ENCODE results near the gene KEL. TPM values are rescaled to one million over a fixed set of nuclear protein-coding genes. Genes with fewer than 3 reads are reported as not detected.

The KEL gene
- total and polyA plus RNA-seq, 2 donors (not counting 3 experiments of a cell fraction or from before 2014, with no cell fraction given), result 0.30 to 1.2 TPM

- Histone ChIP-seq H3K9ac (replicated peaks; ENCODE audit: extremely low read depth, insufficient read depth, low read length) (no peak overlapping the region), H3K27me3 (ENCODE audit: control insufficient read depth in 2 of 2, insufficient read depth in 2 of 2, low read length in 2 of 2) (no peaks in the 10 kb centered on the region), H3K9me1 (replicated peaks; ENCODE audit: control insufficient read depth, extremely low read depth, insufficient read depth, low read length) (no peaks in the 10 kb centered on the region), H3K27ac (ENCODE audit: insufficient read depth, low read depth, low read length) (no peak overlapping the region), H3K36me3 (ENCODE audit: control insufficient read depth in 2 of 2, extremely low read depth in 1 of 2, insufficient read depth in 2 of 2, low read length in 2 of 2) (no peaks in the 10 kb centered on the region), H3K4me2 (ENCODE audit: insufficient read depth, low read length) (no peak overlapping the region), H3K4me3 (replicated peaks in 1 of 3; ENCODE audit: insufficient read depth in 1 of 3, low read depth in 1 of 3, low read length in 3 of 3) (no peak overlapping the region), H4K20me1 (replicated peaks; ENCODE audit: control insufficient read depth, extremely low read depth, insufficient read depth, low read length) (no peaks in the 10 kb centered on the region), H2AFZ (ENCODE audit: low read depth, low read length) (no peak overlapping the region), H3K79me2 (ENCODE audit: control insufficient read depth, insufficient read depth, low read length) (no peaks in the 10 kb centered on the region), H3K4me1 (ENCODE audit: control insufficient read depth, extremely low read depth, insufficient read depth, low read length) (no peaks in the 10 kb centered on the region), H3K9me3 (replicated peaks; ENCODE audit: control insufficient read depth, insufficient read depth, low read length) (no peaks in the 10 kb centered on the region)
- POLR2A ChIA-PET, result no interaction called here
- DNase-seq (ENCODE audit: low read depth, low spot score), result no peak
- no peak for FAIRE-seq
- BruUV-seq (replicated peaks), result no TSS peak
- dilution Hi-C loops (cut with MboI; ENCODE audit: extremely low pct_ligation_motif_present, low sequenced_read_pairs), result no loop called here
- no peak for TF ChIP-seq POLR2AphosphoS5 (IDR thresholded peaks at IDR 0.05; ENCODE audit: insufficient read depth, low read depth, low read length)
- intact Hi-C loops (cut with micrococcal nuclease), result no loop called here
- CTCF ChIA-PET, result interaction anchor here (0.8 to 0.9 kb wide), 2 partner anchors 14 to 47 kb away, joined by 3 read pairs; no protein-coding TSS in a partner anchor
These were observed 7.4 kb downstream of the KEL start for GRCh38 chr7:142954680-142955268.

GRCh38 chr7:142950235-142950634, 11.9 kb downstream of the KEL start:
- dilution Hi-C loops (cut with MboI; ENCODE audit: extremely low pct_ligation_motif_present, low sequenced_read_pairs) (no loop called here), intact Hi-C loops (cut with micrococcal nuclease) (no loop called here)
- Histone ChIP-seq H3K9ac (replicated peaks; ENCODE audit: extremely low read depth, insufficient read depth, low read length) (no peak overlapping the region), H3K9me1 (replicated peaks; ENCODE audit: control insufficient read depth, extremely low read depth, insufficient read depth, low read length) (no peaks in the 10 kb centered on the region), H3K79me2 (ENCODE audit: control insufficient read depth, insufficient read depth, low read length) (no peaks in the 10 kb centered on the region), H3K27ac (ENCODE audit: insufficient read depth, low read depth, low read length) (no peak overlapping the region), H3K9me3 (replicated peaks; ENCODE audit: control insufficient read depth, insufficient read depth, low read length) (no peaks in the 10 kb centered on the region), H4K20me1 (replicated peaks; ENCODE audit: control insufficient read depth, extremely low read depth, insufficient read depth, low read length) (no peaks in the 10 kb centered on the region), H2AFZ (ENCODE audit: low read depth, low read length) (no peak overlapping the region), H3K4me2 (ENCODE audit: insufficient read depth, low read length) (no peak overlapping the region), H3K4me3 (replicated peaks in 1 of 3; ENCODE audit: insufficient read depth in 1 of 3, low read depth in 1 of 3, low read length in 3 of 3) (no peak overlapping the region), H3K4me1 (ENCODE audit: control insufficient read depth, extremely low read depth, insufficient read depth, low read length) (no peaks in the 10 kb centered on the region), H3K27me3 (ENCODE audit: control insufficient read depth in 2 of 2, insufficient read depth in 2 of 2, low read length in 2 of 2) (no peaks in the 10 kb centered on the region), H3K36me3 (ENCODE audit: control insufficient read depth in 2 of 2, extremely low read depth in 1 of 2, insufficient read depth in 2 of 2, low read length in 2 of 2) (no peaks in the 10 kb centered on the region)
- no TSS peak for BruUV-seq (replicated peaks)
- DNase-seq (ENCODE audit: low read depth, low spot score) (no peak), FAIRE-seq (no peak)
- no peak for TF ChIP-seq GATA2 (IDR thresholded peaks at IDR 0.05; ENCODE audit: insufficient read depth, insufficient read length, low read depth, low read length)
- TF ChIP-seq POLR2A (IDR thresholded peaks at IDR 0.05; ENCODE audit: low read depth, low read length), result no peak
- no peak for TF ChIP-seq MAX (IDR thresholded peaks at IDR 0.05; ENCODE audit: insufficient read depth, insufficient read length)
- TF ChIP-seq, protein P1, sequence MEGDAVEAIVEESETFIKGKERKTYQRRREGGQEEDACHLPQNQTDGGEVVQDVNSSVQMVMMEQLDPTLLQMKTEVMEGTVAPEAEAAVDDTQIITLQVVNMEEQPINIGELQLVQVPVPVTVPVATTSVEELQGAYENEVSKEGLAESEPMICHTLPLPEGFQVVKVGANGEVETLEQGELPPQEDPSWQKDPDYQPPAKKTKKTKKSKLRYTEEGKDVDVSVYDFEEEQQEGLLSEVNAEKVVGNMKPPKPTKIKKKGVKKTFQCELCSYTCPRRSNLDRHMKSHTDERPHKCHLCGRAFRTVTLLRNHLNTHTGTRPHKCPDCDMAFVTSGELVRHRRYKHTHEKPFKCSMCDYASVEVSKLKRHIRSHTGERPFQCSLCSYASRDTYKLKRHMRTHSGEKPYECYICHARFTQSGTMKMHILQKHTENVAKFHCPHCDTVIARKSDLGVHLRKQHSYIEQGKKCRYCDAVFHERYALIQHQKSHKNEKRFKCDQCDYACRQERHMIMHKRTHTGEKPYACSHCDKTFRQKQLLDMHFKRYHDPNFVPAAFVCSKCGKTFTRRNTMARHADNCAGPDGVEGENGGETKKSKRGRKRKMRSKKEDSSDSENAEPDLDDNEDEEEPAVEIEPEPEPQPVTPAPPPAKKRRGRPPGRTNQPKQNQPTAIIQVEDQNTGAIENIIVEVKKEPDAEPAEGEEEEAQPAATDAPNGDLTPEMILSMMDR (IDR thresholded peaks at IDR 0.05; ENCODE audit: extremely low read depth in 1 of 2, insufficient read depth in 1 of 2, low read depth in 1 of 2, low read length in 2 of 2), result no peak
- TF ChIP-seq POLR2AphosphoS5 (IDR thresholded peaks at IDR 0.05; ENCODE audit: insufficient read depth, low read depth, low read length), result no peak
- no peak for TF ChIP-seq MYC (IDR thresholded peaks at IDR 0.05; ENCODE audit: low read depth, low read length)
- no peak for TF ChIP-seq FOS (IDR thresholded peaks at IDR 0.05; ENCODE audit: borderline replicate concordance, insufficient read depth, low read length)
- no peak for TF ChIP-seq JUN (IDR thresholded peaks at IDR 0.05; ENCODE audit: borderline replicate concordance, insufficient read depth, insufficient read length, low read depth)
- no peak for TF ChIP-seq EZH2 (IDR thresholded peaks at IDR 0.05; ENCODE audit: borderline replicate concordance, low read depth, low read length, severe bottlenecking)
- ChIA-PET CTCF (no interaction called here), POLR2A (no interaction called here)
